ENCODE data around the gene EDN3. TPM values are rescaled to one million over a fixed set of nuclear protein-coding genes. Genes with fewer than 3 reads are reported as not detected.

Gene EDN3
- total RNA-seq, 1 experiment from 2014 or later: not detected

DNA sequence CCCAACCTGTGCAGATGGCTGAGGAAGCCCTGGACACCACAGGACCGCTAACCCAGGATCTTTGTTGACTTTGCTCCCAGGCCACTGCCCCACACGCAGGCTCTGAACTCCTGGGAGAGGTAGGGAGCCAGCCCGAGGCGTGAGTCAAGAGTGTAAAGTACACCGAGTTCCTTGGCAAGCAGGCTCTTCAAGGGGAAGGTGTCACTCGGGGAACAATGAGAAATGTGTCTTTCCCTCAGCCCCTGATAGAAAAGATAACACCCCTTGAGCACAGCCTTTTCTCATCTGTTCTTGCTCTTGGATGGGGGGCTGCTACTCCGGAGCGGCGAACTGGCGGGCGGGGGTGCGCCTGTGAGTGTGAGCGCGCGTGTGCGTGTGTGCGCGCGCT, 472 bp upstream of the EDN3 start:
- in situ Hi-C loops (cut with HindIII; ENCODE audit: low pct_unique_long_range_greater_than_20kb, low sequenced_read_pairs): loop anchor here (25.0 kb wide), 1 partner anchor 463 kb away; no protein-coding TSS in a partner anchor
- DNase-seq (ENCODE audit: low read depth, low spot score): no peak

DNA sequence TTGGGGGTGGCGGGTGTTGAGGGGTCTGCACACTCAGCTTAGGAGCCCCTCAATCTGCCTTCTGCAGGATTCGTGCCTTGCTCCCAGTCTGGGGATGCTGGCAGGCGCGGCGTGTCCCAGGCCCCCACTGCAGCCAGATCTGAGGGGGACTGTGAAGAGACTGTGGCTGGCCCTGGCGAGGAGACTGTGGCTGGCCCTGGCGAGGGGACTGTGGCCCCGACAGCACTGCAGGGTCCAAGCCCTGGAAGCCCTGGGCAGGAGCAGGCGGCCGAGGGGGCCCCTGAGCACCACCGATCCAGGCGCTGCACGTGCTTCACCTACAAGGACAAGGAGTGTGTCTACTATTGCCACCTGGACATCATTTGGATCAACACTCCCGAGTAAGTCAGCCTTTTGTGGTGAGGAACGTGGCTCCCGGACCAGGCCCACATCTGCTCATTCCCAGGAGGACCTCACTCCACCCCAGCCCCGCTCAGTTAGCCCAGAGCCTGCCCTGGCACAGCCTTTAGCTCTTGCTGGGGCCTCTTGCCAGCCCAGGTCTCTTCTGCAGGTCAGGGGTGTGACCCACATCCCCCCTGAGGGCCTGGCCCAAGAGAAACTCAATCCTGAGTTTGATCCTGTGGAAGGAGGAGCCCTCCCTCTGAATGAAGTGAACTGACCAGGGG, 1.1 kb downstream of the EDN3 start:
- no peak for DNase-seq (ENCODE audit: low read depth, low spot score)
- in situ Hi-C loops (cut with HindIII; ENCODE audit: low pct_unique_long_range_greater_than_20kb, low sequenced_read_pairs): loop anchor here (25.0 kb wide), 1 partner anchor 464 kb away; no protein-coding TSS in a partner anchor

DNA sequence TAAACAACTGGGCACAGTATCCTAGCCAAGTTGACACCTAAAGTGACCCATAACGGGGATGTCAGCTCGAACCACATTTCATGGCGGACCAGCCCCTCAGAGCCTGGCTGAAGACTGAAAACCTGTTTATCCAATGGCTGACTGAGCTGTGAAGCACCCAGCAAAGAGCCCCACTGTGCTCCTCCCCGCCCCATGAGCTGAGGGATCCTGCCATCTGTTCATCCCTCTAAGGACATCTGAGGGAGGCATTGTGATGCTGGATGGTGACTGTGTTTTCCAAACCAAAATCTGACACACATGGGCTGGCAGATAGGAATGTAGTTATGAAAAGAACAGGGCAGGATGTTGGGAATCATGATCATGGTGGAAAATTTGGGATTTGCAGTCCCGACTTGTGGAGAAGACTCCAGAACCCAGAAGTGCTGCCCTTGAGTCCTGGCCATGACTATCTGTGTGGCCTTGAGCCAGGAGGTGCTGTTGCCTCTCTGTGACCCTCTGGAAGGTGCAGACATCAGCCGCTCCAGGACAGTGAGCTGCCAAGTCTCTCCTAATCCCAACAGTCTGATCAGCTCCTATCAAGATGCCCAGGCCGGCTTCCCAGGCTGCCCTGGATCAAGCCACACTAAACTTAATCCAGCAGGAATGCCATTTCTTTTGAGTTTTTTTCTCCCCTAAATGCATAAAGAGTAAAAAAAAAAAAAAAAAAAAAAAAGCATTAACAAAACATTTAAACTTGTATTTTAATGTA, 5.7 kb downstream of the EDN3 start:
- no peak for DNase-seq (ENCODE audit: low read depth, low spot score)
- in situ Hi-C loops (cut with HindIII; ENCODE audit: low pct_unique_long_range_greater_than_20kb, low sequenced_read_pairs): loop anchor here (25.0 kb wide), 1 partner anchor 469 kb away; no protein-coding TSS in a partner anchor

DNA sequence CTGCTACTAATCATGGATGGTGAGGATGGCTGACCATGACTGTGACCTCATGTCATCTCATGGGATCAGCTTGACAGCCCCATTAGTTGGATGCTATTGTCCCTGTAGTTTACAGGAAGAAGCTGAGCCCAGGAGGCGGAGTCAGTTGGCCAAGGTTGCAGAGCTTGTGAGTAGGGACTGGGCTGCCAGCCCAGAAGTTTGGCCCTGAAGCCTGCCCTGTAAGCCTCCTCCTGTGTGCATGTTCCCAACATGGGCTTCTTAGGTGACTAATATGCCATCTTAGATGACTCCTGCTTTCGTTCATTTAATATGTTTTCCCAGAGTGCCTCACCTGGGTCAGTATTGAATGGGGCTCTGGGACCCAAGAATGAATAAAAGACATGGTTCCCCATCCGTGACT, 6.9 kb downstream of the EDN3 start:
- in situ Hi-C loops (cut with HindIII; ENCODE audit: low pct_unique_long_range_greater_than_20kb, low sequenced_read_pairs): loop anchor here (25.0 kb wide), 1 partner anchor 470 kb away; no protein-coding TSS in a partner anchor

DNA sequence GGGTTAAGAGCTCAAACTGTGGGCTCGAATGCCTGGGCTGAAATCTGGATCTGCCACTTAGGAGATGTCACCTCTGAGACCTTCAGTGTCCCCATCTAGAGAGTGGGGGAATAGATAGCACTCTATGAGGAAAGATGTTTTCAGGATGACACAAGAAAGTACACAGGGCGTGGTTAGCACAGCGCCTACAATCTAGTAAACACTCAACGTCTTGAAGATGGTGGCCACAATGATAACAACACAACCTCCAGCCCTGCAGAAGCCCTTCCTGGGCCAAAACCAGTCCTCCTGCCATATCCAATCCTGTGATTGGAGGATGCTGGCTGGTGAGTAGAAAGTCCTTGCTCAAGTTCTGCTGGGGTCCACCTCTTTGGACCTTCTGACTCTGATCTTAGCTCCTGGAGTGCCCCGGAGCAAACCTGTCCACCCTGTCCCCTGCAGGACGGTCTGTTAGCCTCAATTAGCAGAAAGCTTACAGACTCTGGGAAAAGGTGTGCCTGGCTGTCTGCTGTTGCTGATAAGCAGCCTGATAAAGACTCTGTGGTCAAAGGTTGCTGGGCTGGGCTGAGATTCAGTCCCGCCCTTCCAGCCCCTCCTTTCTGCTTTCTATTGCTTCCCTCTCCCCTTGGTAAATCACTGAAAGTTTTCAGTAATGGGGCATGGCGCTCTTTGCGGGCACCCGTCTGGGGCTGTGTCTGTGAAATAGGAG, 8.2 kb downstream of the EDN3 start:
- DNase-seq (ENCODE audit: low read depth, low spot score): no peak
- in situ Hi-C loops (cut with HindIII; ENCODE audit: low pct_unique_long_range_greater_than_20kb, low sequenced_read_pairs): loop anchor here (25.0 kb wide), 1 partner anchor 471 kb away; no protein-coding TSS in a partner anchor

More for the DNA sequence above, 6.9 kb downstream of the EDN3 start:
- no peak for DNase-seq (ENCODE audit: low read depth, low spot score)

DNA sequence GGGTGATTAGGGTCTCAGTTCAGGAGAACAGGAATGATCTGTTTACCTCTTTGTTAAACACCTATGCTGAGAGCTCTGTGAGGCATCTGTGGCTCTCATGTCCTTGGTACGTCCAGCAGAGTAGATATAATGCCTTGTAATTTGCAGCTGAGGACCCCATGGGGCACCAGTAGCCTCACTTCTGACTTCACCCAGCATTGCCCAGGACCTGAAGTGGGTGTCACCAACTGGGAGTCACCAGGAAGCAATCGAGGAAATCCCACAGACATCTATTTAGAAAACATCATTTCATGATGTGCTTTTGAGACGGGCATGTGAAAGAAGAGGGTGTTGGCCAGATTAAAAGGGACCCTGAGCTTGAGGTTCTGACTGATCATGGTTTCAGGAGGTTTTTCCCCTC, 8.8 kb downstream of the EDN3 start:
- no peak for DNase-seq (ENCODE audit: low read depth, low spot score)
- in situ Hi-C loops (cut with HindIII; ENCODE audit: low pct_unique_long_range_greater_than_20kb, low sequenced_read_pairs): loop anchor here (25.0 kb wide), 1 partner anchor 472 kb away; no protein-coding TSS in a partner anchor

DNA sequence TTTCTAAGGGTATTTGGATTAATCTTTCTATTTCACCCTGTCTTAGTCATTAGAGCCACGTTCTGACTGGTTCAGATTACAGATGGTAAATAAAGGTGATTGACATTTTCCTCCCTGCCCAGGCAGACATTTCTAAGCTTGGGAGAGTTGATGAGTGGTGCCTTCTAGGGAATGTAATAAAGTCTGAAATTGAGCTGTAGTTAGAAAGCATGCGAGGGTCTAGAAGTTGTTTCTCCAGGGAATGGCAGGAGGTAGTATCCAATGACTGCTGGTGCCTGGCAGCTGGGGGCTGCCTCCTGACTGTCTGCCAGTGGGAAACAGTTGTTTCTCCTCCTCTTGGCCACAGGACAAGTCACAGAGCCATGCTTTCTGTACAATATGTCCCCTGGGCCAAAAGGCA, 14.6 kb downstream of the EDN3 start:
- no peak for DNase-seq (ENCODE audit: low read depth, low spot score)
- in situ Hi-C loops (cut with HindIII; ENCODE audit: low pct_unique_long_range_greater_than_20kb, low sequenced_read_pairs): loop anchor here (25.0 kb wide), 1 partner anchor 478 kb away; no protein-coding TSS in a partner anchor

DNA sequence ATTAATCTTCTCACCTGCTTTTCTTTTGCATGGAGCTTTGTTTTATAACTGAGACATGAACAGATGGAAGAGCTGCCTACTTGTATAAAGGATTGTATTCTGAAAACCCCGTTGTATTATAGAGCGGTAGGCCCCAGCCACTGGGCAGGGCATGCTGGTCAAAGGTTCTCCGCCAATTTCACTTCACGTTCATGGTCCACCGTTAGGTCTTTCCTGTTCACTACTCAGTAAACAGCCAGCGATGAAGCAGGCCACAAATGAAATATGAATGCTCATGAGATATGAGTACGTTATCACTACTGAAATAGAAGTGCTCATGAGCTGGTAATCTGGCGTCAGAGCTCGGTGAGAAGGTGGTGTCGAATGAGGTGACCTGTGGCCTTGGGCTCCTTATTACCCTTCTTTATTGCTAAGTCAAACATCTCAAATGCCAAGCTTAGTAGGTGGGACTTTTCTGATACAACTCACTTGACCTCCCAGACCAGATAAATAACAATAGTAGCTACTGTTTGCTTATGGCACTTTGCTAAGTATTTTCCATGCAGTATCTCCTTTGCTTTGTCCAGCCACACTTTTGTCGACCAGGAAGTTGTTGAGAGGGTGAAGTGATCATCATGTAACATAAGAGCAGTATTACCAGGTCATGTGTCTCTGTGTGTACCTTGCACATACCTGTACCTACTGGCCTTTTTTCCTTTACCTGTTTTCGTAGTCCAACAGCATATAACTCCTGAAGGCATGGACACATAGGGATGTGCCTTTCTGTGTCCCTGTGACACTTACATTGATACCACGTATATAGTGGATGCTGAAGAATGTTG, 16.7 kb downstream of the EDN3 start:
- in situ Hi-C loops (cut with HindIII; ENCODE audit: low pct_unique_long_range_greater_than_20kb, low sequenced_read_pairs): loop anchor here (25.0 kb wide), 1 partner anchor 480 kb away; no protein-coding TSS in a partner anchor
- DNase-seq (ENCODE audit: low read depth, low spot score): no peak

DNA sequence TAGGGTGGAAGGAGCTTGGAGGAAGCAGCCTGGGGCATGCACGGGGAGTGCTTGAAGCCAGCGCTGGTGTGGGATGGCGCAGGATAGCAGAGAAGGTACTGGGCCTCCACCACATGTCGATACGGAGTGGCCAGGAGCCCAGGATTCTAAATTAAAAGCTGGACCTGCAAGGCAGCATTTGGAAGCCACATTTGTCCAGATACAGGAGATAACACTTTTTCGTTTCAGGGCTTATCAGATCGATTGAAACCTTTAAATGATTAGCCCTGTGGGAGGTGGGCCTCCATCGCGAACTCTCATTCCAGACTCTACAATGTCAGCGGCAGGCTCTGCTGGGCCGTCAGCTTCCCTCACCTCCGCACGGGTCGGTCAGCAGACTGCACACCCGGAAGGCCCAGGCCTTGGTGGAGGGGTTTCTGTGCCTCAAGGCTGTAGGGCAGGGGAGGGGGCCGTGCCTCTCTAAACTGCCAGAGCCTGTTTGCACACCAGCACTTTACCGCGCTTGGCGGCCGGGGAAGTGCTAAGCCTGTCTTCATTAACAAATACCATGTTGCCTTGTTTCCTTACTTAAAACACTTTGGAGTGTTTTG, 17.9 kb downstream of the EDN3 start:
- DNase-seq (ENCODE audit: low read depth, low spot score): no peak
- in situ Hi-C loops (cut with HindIII; ENCODE audit: low pct_unique_long_range_greater_than_20kb, low sequenced_read_pairs): loop anchor here (25.0 kb wide), 1 partner anchor 481 kb away; no protein-coding TSS in a partner anchor

DNA sequence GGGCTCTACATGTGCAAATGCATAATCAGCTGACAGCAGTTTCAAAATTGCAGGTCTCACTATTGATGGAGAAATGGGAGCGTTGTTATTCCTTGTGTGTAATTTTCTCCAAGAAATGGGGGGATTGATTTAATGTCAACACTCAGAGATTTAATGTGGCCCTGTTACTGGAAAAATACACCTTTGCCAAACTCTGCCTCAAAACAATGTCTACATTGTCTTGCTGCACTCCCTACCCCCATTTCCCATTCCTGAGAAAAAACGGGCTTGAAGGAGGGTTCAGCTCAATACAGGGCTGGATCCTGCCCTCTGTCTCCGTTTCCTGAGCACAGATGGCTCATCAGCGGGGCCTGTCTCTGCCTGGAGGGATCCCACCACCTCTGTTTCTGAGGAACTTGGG, 18.4 kb downstream of the EDN3 start:
- in situ Hi-C loops (cut with HindIII; ENCODE audit: low pct_unique_long_range_greater_than_20kb, low sequenced_read_pairs): loop anchor here (25.0 kb wide), 1 partner anchor 482 kb away; no protein-coding TSS in a partner anchor
- DNase-seq (ENCODE audit: low read depth, low spot score): no peak

DNA sequence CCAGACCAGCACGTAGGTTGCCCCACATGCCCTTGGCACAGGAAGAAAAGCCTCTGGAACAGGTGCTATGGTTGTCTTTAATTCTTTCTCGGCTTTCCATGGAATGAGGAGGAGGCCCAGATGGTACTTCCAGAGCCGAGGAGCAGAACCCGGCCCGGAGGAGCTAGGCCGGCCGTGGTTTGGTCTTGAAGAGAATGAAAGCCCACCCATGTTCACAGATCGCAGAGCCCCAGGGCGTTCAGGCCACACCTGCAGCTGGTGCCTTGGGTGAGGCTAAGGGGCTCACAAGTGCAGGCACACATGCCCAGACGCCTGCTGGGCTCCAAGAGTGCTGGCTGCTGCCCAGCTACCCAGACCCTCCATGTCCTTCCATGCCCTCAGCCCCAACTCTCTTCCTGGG, 20.0 kb downstream of the EDN3 start:
- no peak for DNase-seq (ENCODE audit: low read depth, low spot score)
- in situ Hi-C loops (cut with HindIII; ENCODE audit: low pct_unique_long_range_greater_than_20kb, low sequenced_read_pairs): loop anchor here (25.0 kb wide), 1 partner anchor 483 kb away; no protein-coding TSS in a partner anchor

DNA sequence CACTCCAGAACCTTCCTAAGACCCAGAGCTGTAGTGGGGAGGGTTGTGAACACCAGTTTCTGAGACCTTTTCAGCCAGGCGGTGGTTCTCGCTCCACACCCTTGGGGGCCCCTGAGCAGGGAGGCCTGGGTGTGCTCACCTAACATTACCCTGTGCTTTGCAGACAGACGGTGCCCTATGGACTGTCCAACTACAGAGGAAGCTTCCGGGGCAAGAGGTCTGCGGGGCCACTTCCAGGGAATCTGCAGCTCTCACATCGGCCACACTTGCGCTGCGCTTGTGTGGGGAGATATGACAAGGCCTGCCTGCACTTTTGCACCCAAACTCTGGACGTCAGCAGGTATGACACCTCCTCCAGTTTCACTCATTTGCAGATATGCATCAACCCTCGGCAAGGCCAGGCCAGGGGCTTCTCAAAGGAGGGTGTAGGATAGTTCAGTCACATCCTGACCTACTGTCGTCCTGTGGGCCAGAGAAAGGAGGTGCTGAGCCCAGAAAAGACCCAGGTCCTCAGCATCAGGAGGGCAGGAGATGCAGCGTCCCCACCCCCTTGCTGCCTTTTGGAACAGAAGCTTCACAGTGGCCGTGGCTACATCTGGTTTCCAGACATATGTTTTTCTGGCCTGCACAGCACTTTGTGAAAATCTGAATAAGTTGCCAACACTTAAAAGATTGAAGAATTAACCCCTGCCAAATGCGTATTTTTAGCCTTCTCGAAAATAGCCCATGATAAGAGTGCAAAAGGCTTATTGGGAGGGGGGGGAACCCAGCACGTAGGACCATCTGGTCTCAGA, 20.6 kb downstream of the EDN3 start:
- DNase-seq (ENCODE audit: low read depth, low spot score): no peak
- in situ Hi-C loops (cut with HindIII; ENCODE audit: low pct_unique_long_range_greater_than_20kb, low sequenced_read_pairs): loop anchor here (25.0 kb wide), 1 partner anchor 484 kb away; no protein-coding TSS in a partner anchor

DNA sequence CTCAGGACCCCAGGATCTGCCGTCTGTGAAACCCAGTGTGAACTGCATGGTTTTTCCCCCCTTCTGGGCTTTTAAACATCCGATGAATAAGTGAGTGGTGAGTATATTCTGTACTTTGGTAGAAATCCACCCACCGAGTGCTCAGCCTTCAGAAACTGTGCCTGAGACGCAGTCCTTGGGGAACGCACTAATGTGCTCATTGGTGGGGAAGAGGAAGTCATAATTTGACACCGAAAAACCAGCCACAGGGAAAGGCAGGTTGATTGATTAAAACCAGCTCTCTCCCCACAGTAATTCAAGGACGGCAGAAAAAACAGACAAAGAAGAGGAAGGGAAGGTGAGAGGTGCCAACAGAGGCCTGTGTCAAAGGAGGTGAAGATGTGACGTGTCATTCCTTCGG, 21.7 kb downstream of the EDN3 start:
- in situ Hi-C loops (cut with HindIII; ENCODE audit: low pct_unique_long_range_greater_than_20kb, low sequenced_read_pairs): loop anchor here (25.0 kb wide), 1 partner anchor 485 kb away; no protein-coding TSS in a partner anchor
- no peak for DNase-seq (ENCODE audit: low read depth, low spot score)

DNA sequence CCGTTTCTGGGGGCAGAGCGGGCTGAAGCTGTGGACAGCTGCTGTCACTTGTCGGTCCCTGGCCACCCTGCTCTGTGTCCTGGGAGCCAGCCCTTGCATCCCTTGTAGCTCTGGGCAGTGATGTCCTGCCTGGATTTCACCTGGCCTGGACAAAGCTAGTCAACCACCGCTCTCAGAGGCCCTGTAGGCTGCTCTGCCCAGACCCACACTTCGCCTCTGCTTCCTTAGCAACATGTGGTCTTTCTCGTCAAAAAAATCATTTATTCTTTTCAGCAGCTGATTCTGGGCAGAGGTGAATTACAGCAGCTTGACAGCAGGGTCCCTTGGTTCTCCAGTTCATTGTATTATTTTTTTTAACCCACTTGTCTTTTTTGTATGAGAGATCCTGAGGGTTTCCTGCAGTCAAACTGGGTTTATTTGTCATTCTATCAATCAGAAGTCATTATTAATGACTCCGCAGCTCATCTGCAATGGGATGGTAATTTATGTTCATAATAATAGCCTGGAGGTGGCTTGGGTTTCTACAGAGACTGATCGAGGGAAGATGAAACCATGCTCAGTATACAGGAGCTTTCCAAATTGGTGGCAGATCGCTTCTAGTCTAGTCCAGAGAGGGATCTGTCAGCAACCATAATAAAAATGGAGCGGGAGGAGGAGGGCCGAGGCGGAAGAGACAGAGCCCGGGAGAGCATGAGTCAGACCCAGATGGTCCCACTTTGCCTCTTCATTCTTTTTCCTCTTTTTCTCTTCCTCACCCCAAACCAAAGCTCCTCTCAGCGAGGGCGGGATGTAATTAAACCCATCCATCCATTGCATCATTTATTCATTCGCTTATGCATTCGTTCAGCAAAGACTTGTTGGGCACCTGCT, 22.4 kb downstream of the EDN3 start:
- no peak for DNase-seq (ENCODE audit: low read depth, low spot score)
- in situ Hi-C loops (cut with HindIII; ENCODE audit: low pct_unique_long_range_greater_than_20kb, low sequenced_read_pairs): loop anchor here (25.0 kb wide), 1 partner anchor 486 kb away; no protein-coding TSS in a partner anchor

DNA sequence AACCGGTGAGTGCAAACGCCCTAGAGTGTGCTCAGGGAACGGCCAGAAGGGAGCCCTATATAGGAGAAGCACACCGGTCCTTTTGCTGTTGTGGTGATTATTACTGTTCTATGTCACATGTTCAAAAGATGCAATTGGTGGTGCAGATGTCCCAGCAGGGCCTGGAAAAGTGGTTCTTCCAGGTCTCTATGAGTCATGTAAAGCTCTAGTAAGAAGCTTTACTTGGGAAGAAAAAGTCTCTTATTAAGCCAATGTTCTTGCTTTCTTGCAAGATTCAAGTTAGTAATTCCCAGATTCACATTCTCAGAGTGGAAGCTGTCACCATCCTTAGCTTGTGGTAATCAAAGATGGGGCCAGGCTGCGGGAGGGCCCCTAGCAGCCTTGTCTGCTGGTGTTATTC, 23.3 kb downstream of the EDN3 start:
- no peak for DNase-seq (ENCODE audit: low read depth, low spot score)
- in situ Hi-C loops (cut with HindIII; ENCODE audit: low pct_unique_long_range_greater_than_20kb, low sequenced_read_pairs): loop anchor here (25.0 kb wide), 1 partner anchor 486 kb away; no protein-coding TSS in a partner anchor

Measured in SK-MEL-5 (cell line).